HG02571 (cell line): ENCODE measurements around the gene TNIP1.
A peak's percentile ranks its signal among the peaks of the same experiment; 100 is the strongest.

Source experiments
- ATAC-seq: cut with Tn5 transposase; IDR thresholded peaks from one replicate; pipeline ENCODE4 v1.9.1; 2021; ENCODE audit warnings: mild to moderate bottlenecking, moderate library complexity; ENCODE audit not compliant: unreplicated experiment

TNIP1 gene

GRCh38 chr5:151106043-151106442, 25.2 kb upstream of the TNIP1 start:
- ATAC-seq: no peak

- ATAC-seq: no peak
Observed at GRCh38 chr5:151105561-151105960, 24.7 kb upstream of the TNIP1 start.

DNA sequence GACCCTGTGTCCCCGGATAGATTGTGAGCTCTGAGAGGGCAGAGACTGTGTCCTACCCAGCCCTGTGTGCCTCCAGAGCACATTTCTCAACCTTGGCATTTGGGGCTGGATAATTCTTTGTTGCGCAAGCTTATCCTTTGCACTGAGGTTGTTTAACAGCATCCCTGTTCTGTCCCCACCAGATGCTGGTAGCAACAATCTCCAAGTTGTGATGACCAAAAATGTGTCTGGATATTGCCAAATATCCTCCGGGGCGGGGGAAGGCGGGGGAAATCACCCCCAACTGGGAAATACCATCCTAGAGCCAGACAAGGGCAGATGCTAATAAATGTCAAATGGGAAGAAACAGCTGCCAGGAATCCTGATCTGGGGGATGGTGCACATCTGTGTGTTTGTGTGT, 24.0 kb upstream of the TNIP1 start:
- ATAC-seq: no peak

- no peak for ATAC-seq
Observed at GRCh38 chr5:151101746-151102145, 20.9 kb upstream of the TNIP1 start.

- no peak for ATAC-seq
Observed at GRCh38 chr5:151101151-151101550, 20.3 kb upstream of the TNIP1 start.

- no peak for ATAC-seq
Observed at GRCh38 chr5:151100681-151101080, 19.8 kb upstream of the TNIP1 start.

DNA sequence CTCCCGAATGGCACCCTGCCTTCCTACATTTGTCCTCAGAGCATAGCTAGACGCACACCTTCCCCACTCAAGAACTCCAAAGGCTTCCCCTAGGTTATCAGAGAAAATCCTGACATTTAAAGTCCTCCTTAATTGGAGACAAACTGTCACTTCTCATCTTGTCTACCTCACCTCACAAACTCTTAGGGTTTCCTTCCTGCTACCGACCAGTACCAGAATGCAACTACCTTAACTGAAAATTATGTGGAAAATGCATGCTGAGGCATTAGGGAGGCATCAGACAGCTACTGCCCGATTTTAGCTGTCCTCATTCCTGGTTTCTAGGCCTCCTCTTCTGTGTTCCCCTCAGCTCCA, 17.9 kb upstream of the TNIP1 start:
- no peak for ATAC-seq

DNA sequence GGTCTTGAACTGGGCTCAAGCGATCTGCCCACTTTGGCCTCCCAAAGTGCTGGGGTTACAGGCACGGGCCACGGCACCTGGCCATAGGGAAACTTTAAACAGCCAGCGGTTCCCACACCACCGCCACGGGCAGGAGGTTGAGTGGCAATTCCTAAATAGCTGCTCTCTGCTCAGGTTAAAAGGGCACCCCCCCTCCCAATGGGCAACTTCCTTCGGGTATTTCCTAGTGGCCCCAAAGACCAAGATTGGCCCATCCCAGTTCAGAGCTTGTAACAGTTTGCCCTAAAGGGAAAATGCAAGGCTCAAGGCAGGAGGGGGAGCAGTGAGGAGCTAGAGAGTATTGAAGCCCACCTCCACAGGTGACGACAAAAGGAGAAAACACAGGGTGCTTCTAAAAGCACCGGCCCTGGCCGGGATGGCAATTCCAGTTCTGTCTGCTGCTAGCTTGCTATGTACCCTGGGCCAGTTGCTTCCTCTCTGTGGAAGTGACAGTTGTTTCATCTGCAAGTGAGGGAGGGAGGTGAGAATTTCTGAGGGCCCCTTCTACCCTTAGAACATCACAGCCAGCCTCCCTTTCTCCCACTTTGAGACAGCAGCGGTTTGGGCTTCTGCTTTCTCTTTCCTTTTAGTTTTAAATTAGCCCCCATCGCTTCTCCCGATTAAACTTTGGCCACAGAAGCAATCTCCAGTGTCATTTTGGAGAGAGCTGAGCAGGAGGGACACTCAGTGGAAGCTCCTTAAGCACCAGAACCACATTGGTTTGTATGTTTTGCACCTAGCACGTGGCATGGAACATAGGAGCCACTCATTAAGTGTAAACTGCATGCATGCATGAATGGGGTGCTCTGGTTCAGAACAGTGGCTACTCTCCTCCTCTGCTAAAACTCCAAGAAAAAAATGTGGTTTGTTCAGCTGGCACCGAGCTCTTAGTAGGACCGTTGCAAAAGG, 17.3 kb upstream of the TNIP1 start:
- peak; percentile 38 for ATAC-seq

GRCh38 chr5:151097061-151097460, 16.2 kb upstream of the TNIP1 start:
- no peak for ATAC-seq

- ATAC-seq: no peak
Observed at GRCh38 chr5:151096001-151096373, 15.2 kb upstream of the TNIP1 start.

DNA sequence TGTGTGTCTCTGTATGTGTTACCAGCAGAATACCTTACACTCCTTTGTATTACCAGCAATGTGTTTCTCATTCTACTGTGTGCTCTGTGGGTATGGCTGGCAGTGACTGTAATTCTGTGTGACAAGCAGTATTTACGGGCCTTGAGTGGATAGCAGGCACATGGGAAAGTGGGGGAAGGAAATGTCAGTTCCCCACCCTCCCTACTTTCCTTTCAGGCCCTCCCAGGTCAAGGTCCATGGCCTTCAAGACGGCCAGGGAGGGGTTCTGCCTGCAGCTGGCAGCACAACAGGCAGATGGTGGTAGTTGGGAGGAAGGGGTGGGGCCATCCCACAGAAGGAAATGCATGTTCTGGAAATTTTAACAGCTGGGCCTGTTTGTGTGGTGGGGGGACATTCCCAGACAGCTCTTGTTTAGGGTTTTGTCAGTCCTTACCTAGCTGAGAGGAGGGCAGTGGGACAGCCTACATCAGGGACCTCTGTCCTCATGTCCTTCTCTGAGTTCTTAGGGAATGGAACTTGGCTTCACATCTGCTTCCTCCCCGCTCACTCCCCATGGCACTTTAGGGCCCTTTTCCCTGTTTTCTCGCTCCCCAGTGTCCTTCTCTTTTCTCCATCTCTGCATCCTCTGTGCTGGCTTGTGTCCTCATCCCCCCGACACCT, 14.6 kb upstream of the TNIP1 start:
- no peak for ATAC-seq

- no peak for ATAC-seq
Observed at GRCh38 chr5:151094852-151095245, 14.0 kb upstream of the TNIP1 start.

- ATAC-seq: peak; percentile 78
Observed at GRCh38 chr5:151094030-151094851, 13.4 kb upstream of the TNIP1 start.

DNA sequence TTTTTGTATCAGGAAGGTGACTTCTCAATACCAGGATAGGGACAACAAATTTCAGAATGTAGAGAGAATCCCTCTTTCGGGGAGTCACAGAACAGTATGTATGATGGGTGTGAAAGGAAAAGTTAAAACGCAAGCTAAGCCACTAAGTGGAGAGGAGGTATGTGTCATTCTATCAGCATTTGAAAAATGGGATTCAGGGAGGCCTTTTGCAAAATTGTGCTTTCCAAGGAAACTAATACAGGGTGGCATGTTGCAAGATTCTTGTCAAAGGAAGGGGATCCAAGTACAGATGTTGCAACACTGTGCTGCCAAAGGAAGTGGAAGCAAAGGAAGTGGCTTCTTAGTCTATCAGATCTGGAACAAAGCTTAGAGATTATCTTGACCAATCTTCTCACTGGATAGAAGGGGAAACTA, 12.6 kb upstream of the TNIP1 start:
- no peak for ATAC-seq

DNA sequence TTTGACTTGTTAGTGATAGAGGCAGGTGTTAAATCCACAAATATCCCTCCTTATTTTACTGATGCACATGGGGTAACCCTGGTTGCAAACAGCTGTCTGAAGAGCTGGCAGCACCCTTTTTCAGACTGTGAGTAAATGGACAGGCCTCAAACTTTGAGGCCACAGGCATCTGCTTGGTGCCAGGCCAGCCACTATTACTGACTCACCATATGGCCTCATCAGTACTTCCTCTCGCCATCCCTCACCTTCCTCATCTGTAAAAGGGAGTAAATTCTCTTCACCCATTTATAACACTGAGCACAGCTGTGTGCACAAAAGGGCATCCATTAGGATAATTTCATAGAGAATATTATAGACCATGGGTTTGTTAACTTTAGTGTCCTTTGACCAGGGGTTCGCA, 11.9 kb upstream of the TNIP1 start:
- no peak for ATAC-seq

GRCh38 chr5:151089726-151090125, 8.9 kb upstream of the TNIP1 start:
- ATAC-seq: no peak

- ATAC-seq: no peak
Observed at GRCh38 chr5:151088986-151089385, 8.2 kb upstream of the TNIP1 start.

- no peak for ATAC-seq
Observed at GRCh38 chr5:151087486-151087885, 6.7 kb upstream of the TNIP1 start.

GRCh38 chr5:151086905-151087360, 6.1 kb upstream of the TNIP1 start:
- peak; percentile 75 for ATAC-seq

GRCh38 chr5:151086192-151086869, 5.5 kb upstream of the TNIP1 start:
- no peak for ATAC-seq

DNA sequence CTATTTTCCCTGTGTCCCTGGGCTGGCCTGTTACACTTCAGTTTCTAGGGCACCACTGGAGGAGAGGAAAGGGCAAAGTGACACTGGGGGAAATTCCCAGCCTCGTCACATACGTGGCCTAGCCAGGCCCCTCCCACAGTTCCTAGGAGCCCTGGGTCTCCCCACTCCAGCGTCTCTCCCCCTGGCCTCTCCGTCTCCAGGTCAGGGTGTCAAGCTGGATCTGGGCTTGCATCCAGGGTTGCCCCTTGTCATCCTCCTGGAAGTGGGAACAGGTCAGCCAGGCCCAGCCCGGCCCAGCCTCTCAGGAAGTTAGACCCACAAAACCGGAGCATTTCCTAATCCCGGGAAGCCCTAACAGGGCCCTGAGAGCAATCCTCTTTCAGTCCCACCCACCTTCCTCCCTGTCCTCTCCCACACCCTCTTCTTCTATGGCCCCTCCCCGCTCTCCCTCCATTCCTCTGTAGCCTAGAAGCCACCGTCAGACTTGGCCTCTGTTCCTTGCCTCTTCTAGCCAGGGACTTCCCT, 4.7 kb upstream of the TNIP1 start:
- peak; percentile 17 for ATAC-seq
